ENCODE results near the gene LILRA6.
"Not testable (repeated sequence)": the region's sequence is repeated elsewhere in the genome, so short reads cannot be mapped to it uniquely, and the experiment has no call there.

LILRA6 gene

GRCh38 chr19:54262470-54262869 lies 19.9 kb upstream of the LILRA6 start:
- no peak for DNase-seq (ENCODE audit: low spot score)

GRCh38 chr19:54262066-54262465 lies 19.5 kb upstream of the LILRA6 start:
- DNase-seq (ENCODE audit: low spot score) = no peak

DNA sequence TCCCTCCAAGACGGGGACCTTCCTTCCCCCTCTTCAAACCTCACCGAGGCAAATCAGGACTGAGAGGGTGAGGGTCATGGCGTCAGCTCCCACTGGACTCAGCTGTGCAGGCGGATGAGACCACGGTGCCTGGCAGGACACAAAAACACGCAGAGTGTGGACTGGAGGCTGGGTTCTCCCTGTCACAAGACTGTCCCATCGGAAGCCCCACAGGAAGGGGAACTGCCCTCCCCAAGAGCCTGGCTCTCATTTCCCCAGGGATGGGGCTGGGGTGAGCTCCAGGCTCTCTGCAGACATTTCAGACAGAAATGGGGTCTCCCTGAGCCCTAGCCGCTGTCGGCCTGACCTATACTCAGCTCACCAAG lies 14.5 kb upstream of the LILRA6 start, which contains the start of gene LILRB5:
Gene LILRB5 (minus strand): TSS at position 158 of the 365 bp plus-strand sequence. CDS start 80 bp downstream, at position 78.
- no peak for DNase-seq (ENCODE audit: low spot score)

DNA sequence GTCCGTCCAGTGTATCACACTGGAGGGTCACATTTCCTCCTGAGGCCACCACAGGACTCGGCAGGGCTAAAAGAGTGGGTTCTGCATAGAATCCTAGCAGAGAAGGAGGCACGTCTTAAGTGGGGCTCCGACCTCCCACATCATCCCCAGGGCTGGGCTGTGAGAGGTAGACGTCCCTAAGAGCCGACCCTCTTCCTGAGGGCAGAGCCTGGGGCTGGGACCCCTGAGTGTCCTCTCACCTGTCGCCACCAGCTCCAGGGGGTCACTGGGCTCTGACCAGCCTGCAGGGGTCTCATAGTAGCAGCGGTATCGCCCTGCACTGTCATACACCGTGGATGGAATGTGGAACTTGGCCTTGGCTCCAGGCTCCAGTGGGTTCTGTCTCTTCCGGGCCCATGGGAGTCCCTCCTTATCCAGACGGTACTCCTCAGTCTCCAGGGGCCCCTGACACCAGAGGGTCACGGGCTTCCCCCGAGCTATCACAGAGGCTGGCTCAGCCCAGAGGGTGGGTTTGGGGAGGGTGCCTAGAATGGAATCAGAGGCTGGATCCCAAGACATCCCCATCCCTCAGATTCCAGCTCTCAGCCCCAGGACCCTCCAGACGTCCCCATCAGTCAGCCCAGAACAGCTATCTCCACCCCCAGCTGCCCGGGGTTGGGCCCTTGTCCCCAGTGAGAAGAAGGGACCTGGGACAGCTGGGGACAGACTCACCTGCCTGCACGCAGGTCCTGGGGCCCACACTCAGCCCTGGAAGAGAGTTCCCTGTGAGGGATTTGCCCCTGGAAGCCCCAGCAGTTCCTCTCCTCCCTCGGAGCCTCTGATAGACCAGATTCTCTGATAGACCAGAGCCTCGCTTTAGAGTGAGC lies 13.9 kb upstream of the LILRA6 start:
- no peak for DNase-seq (ENCODE audit: low spot score)

DNA sequence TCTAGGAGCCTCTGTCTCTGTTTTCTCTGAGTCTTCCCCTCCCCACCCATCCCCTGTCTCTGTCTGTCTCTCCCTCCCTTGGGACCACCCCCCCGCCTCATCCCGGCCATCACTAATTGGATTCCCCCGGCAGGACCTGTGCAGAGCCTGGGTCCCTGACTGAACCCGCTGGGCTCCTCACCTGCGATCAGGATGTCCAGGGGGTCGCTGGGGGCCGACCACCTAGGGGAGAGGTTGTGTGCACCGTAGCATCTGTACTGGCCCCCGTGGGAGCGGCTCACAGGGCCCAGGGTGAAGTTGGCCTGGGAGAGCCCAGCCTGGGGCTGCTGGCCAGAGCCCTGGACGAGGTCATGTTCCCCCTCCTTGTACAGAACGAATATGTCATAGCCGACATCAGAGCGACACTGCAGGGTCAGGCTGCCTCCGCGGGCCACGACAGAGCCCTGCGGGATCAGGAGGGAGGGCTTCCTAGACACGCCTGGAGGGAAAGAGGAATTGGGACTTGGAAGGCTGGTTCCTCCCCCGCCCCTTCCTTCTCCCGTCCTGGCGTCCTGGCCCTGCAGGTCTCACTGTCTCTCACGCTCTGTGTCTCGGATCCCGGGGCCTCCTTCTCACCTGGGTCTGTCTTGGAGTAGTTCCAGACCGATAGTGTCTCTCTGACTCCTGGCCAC lies 12.7 kb upstream of the LILRA6 start:
- DNase-seq (ENCODE audit: low spot score) = no peak

- no peak for DNase-seq (ENCODE audit: low spot score)
Observed at GRCh38 chr19:54254195-54254906, 11.8 kb upstream of the LILRA6 start.

DNA sequence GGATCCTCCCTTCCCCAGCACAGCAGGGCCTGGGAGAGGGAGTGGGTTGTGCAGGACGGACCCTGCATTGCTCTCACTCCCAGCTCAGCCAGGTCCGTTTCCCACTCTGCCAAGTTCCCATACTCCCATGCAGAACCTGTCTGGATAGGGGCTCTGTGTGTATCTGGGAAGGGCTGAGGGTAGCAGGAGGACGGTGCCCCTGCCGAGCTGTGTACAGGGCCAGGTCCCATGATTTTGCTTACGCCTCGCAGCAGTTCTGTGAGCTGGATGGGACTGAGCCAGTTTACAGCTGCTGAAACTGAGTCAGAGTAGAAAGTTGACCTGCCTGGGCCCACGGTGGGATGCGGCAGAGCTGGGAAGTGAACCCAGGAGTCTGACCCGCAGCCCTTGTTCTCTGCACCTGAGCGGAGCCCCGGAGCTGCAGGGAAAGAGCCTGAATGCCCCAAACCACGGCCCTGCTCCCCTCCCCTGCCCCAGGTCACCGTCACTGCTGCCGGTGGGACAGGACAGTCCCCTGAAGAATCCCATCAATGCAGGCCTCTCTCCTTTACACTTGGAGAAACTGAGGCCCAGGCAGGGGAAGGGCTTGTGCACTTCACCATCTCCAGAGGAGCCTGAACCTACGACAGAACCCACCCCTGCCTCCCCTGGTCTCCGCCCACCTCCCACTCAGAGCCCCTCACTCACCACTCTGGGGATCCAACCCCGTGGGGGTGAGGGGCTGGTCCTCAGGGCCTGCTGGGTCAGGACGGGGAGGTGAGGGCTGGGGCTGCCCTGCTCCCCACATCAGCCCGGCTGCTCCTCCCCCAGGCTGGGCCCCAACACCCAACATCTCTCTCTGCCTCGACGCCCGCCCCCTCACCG lies 11.0 kb upstream of the LILRA6 start:
- DNase-seq (ENCODE audit: low spot score) = no peak

GRCh38 chr19:54252845-54253244 lies 10.3 kb upstream of the LILRA6 start:
- no peak for DNase-seq (ENCODE audit: low spot score)

DNA sequence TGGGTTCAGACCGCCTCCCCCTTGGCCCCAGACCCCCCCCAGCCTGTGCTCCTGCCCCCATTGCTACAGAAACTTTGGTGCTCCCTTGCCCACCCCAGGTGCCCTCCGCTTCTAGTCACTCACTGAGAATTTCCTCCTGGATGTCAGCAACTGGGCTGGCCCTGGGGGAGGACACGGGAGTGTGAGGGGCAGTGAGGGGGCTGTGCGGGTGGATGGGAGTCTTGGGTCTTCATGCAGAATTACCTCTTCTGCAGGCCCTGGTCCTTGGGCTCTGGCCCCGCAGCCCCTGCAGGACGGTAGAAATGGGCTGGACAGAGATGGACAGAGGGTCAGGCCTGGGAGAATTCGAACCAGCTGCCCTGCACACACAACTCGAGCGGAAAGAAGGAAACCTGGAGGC lies 9.7 kb upstream of the LILRA6 start:
- no peak for DNase-seq (ENCODE audit: low spot score)

- DNase-seq (ENCODE audit: low spot score) = no peak
Observed at GRCh38 chr19:54248016-54248601, 5.5 kb upstream of the LILRA6 start.

DNA sequence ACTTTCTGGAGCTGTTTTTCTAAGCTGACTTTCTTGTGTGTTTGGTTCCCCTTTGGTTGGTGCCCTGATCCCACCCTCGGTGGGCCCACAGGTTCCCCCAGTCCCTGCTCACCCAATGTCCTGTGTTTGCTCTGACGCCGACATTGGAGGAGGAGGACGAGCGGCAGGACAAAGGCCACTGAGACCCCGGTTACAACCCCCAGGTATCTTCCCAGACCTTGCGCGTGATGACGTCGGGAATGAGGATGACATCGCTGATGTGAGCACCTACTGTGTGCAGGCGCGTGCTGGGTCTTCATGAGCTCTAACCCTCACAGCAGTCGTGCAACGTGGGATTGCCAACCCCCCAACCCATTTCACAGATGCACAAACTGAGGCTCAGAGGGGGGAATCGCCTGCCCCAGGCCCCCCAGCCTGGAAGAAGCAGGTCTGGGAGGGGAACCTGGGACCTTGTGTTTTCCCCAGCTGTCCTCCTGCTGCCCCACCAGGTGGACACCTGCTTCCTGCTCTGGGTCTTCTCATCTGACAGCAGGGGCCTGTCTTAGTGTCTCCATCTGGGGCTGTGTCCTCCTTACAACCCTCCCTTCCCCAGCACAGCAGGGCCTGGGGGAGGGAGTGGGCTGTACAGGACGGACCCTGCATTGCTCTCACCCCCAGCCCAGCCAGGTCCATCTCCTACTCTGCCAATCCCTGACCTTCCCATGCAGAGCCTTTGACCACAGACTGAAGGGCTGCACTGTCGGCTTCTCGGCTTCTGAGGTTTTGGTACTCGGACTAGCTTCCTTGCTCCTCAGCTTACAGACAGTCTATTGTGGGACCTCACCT lies 4.7 kb upstream of the LILRA6 start:
- DNase-seq (ENCODE audit: low spot score) = no peak

DNA sequence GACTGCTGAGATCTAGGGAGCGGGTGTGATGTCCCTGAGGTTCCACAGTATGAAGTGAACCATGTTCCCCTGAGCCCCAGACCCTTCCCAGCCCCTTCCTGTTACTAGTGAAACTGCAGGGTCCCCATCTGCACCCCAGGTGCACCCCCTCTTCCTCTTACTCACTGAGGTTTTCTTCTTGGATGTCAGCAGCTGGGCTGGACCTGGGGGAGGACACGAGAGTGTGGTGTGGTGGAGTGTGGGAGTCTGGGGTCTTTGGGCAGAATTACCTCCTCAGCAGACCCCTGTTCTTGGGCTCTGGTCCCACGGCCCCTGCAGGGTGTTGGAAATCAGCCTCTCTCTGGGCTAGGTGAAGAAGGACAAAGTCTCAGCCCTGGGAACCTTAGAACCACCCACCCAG lies 3.3 kb upstream of the LILRA6 start:
- DNase-seq (ENCODE audit: low spot score) = no peak

DNA sequence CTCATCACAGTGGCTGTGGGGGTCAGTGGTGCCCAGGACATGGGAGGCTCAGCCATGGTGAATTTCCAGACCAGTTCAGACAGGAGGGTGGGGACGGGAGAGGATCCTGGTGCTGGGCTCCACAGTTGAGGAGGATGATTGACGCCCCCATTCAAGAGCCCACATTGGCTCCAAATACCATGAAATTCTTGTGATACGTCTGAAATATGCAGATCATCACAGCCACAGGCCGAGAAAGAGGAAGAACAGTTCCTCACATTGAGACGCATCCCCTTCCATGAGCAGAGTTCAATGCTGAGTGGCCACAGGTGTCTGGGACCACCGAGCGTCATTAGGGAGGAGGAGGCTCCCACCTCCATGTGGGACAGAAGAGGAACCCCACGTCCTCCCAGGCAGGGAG lies 1.2 kb upstream of the LILRA6 start:
- DNase-seq (ENCODE audit: low spot score) = not testable (repeated sequence)

DNA sequence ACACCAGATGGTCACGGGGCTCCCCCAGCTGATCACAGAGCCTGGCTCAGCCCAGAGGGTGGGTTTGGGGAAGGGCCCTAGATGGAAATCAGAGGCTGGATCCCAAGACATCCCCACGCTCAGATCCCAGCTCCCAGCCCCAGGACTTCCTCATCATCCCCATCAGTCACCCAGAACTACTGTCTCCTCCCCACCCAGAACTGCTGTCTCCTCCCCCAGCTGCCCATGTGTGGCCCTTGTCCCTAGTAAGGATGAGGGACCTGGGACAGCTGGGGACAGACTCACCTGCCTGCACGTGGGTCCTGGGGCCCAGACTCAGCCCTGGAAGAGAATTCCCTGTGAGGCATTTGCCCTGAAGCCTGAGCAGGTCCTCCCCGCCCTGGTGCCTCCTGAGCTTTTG lies 356 bp downstream of the LILRA6 start:
- DNase-seq (ENCODE audit: low spot score) = not testable (repeated sequence)

- not testable (repeated sequence) for DNase-seq (ENCODE audit: low spot score)
Observed at GRCh38 chr19:54240372-54241336, 1.9 kb downstream of the LILRA6 start.

DNA sequence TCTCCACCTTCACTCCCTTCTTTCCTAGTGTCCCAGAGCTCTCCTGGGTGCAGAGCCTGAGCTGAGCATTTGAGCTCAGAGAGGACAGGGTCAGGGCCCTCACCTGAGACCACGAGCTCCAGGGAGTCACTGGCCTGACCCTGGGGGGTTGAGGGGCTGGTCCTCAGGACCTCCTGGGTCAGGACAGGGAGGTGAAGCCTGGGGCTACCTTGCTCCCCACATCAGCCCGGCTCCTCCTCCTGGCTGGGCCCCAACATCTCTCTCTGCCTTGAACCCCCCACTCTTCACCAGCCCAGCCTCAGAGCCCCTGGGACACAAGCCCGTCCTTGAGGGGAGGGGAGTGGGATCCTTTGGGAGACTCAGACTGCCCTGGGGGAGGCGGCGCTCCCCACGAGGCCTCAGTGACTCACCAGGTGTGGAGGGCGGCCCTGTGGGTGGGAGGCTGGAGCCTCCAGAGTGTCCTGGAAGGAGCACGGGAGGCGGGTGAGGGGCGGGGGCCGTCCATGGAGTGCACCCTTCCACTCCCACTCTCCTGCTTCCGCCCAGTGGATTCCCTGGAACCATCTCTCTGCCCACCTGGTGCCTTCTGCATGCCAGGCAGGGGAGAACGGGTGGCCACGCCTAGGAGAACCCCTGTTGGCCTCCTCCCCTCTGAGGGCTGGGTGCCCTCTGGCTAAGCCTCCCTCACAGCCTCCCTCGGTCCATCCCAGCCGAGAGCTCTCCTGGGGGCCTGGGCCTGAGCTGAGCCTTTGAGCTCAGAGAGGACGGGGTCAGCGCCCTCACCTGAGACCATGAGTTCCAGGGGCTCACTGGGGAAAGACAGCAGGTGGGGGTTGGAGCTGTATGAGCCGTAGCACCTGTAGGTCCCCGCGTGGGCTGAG lies 2.9 kb downstream of the LILRA6 start:
- not testable (repeated sequence) for DNase-seq (ENCODE audit: low spot score)

DNA sequence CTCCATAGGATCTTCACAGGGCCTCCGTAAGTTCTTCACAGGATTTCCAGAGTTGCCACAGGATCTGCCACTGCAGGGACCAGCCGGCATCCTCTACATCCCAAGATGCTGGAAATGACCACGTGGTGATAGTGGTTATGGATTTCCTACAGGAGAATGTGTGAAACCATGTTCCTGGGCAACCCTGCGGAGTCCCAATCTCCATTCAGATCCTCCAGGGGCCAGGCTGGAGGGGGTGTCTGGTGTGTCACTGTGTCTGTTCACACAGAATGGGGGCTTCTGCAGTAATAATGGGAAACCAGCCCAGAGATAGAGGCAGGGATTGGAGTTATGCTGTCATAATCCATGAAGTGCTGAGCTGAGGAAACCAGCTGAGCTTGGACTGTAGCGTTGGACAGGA lies 8.6 kb downstream of the LILRA6 start:
- no peak for DNase-seq (ENCODE audit: low spot score)

Data from HuH-7.5 (cell line).